HepG2 (cell line): ENCODE data around the gene CARS1. TPM values are rescaled to one million over a fixed set of nuclear protein-coding genes. Genes with fewer than 3 reads are reported as not detected.

Source experiments
- ATAC-seq: fragments of 200-7000 bp; cut with Tn5 transposase; 3 replicates; pipeline ENCODE4 v1.9.1; 2020; ENCODE audit warnings: mild to moderate bottlenecking, moderate library complexity
- BruUV-seq: library from RNA; stranded (reverse); fragments of 400-500 nt; replicated peaks from 2 replicates; lab custom pipeline; 2021; lab: Mats Ljungman, UMichigan
- CTCF ChIA-PET: fragments of 300-600 bp; formaldehyde crosslinking; extraction: SDS; loops from one replicate; lab custom pipeline; 2021; ENCODE audit warnings: low total read pairs, inconsistent platforms, low intra/inter-chr PET ratio; lab: Yijun Ruan, JAX
- POLR2A ChIA-PET: fragments of 350-600 bp; sonication (Branson Sonifier 250); formaldehyde crosslinking; loops from one replicate; lab custom pipeline; 2020; ENCODE audit warnings: antibody characterized with exemption, inconsistent platforms; lab: Yijun Ruan, JAX
- DNase-seq: peaks from one replicate; pipeline ENCODE4 v3.0.0-alpha.2; 2015; ENCODE audit warnings: low spot score
- FAIRE-seq: peaks from 3 replicates; lab custom pipeline; 2011; peaks lifted over from hg19 to GRCh38; lab: Jason Lieb, UNC
- H2AFZ ChIP-seq: one replicate; pipeline ENCODE4 v1.6.1; 2011; ENCODE audit warnings: low read length, inconsistent platforms
- H3K27ac ChIP-seq: fragments of 300-600 bp; 3 replicates; pipeline ENCODE4 v1.8.0; 2011; ENCODE audit warnings: mixed run types, mild to moderate bottlenecking, mixed read lengths, low read length, inconsistent platforms; ENCODE audit not compliant: insufficient read depth; ENCODE audit errors: extremely low read length
- H3K27me3 ChIP-seq, 2 experiments: fragments of 200-600 bp in 1 of 2; 2 replicates in 1 of 2; 3 replicates in 1 of 2; pipeline versions ENCODE4 v1.6.0 to v1.8.0; 2011; ENCODE audit warnings: low read length in 2 of 2, mild to moderate bottlenecking in 2 of 2, moderate library complexity in 2 of 2, inconsistent platforms in 1 of 2; ENCODE audit not compliant: insufficient read depth in 2 of 2, control insufficient read depth in 1 of 2
- H3K36me3 ChIP-seq, 2 experiments: fragments of 200-600 bp in 1 of 2; replicated peaks in 1 of 2; 2 replicates in 1 of 2; 3 replicates in 1 of 2; pipeline versions ENCODE4 v1.5.1 to v1.8.0; 2011; ENCODE audit warnings: low read length in 2 of 2, inconsistent platforms in 1 of 2; ENCODE audit not compliant: insufficient read depth in 2 of 2, control insufficient read depth in 1 of 2
- H3K4me1 ChIP-seq: 2 replicates; pipeline ENCODE4 v1.5.1; 2012; ENCODE audit warnings: low read length, inconsistent platforms; ENCODE audit not compliant: insufficient read depth
- H3K4me2 ChIP-seq: 2 replicates; pipeline ENCODE4 v1.6.0; 2011; ENCODE audit warnings: low read depth, low read length, inconsistent platforms
- H3K4me3 ChIP-seq, 3 experiments: fragments of 200-600 bp in 1 of 3; sonication (generic), shearing (Covaris generic) in 1 of 3; replicated peaks in 1 of 3; 2 replicates each; pipeline ENCODE4 v1.5.1; 2011 to 2016; ENCODE audit warnings: low read length in 3 of 3, inconsistent platforms in 2 of 3, low read depth in 2 of 3, mild to moderate bottlenecking in 2 of 3, control low read depth in 1 of 3, mixed read lengths in 1 of 3; ENCODE audit not compliant: insufficient read depth in 1 of 3
- H3K79me2 ChIP-seq: one replicate; pipeline ENCODE4 v1.6.1; 2011; ENCODE audit warnings: low read length, inconsistent platforms; ENCODE audit not compliant: insufficient read depth
- H3K9ac ChIP-seq: 2 replicates; pipeline ENCODE4 v1.6.0; 2011; ENCODE audit warnings: mild to moderate bottlenecking, low read depth, low read length, inconsistent platforms; ENCODE audit not compliant: insufficient read depth
- H3K9me3 ChIP-seq: 2 replicates; pipeline ENCODE4 v1.5.1; 2012; ENCODE audit warnings: mild to moderate bottlenecking, low read length
- H4K20me1 ChIP-seq: 2 replicates; pipeline ENCODE4 v1.6.0; 2011; ENCODE audit warnings: inconsistent platforms, mild to moderate bottlenecking, low read length, moderate library complexity; ENCODE audit not compliant: insufficient read depth
- MAFF ChIP-seq: IDR thresholded peaks from 2 replicates; pipeline ENCODE4 v1.6.1; 2011; ENCODE audit warnings: low read depth, low read length, improper control_type of control experiment
- MAFK ChIP-seq, 2 experiments: IDR thresholded peaks in 1 of 2; conservative IDR thresholded peaks in 1 of 2; 2 replicates each; pipeline ENCODE4 v1.6.1; 2011; ENCODE audit warnings: improper control_type of control experiment in 2 of 2, low read length in 2 of 2
- NR0B2 ChIP-seq: sonication (generic); formaldehyde crosslinking; IDR thresholded peaks from 2 replicates; pipeline ENCODE4 v1.4.0; 2020; ENCODE audit warnings: mild to moderate bottlenecking, missing genetic modification reagents
- SMC3 ChIP-seq: IDR thresholded peaks from 2 replicates; pipeline ENCODE4 v1.6.1; 2011; ENCODE audit warnings: low read length, improper control_type of control experiment
- XBP1 ChIP-seq: sonication (generic); formaldehyde crosslinking; IDR thresholded peaks from 2 replicates; pipeline ENCODE4 v1.5.0; 2020; ENCODE audit warnings: missing genetic modification reagents
- ZBTB26 ChIP-seq: IDR thresholded peaks from 2 replicates; pipeline ENCODE4 v1.6.1; 2016; ENCODE audit warnings: missing compliant biosample characterization, missing genetic modification reagents, borderline replicate concordance
- ZNF350 ChIP-seq: sonication (generic); formaldehyde crosslinking; IDR thresholded peaks from 2 replicates; pipeline ENCODE4 v1.4.0; 2020; ENCODE audit warnings: mild to moderate bottlenecking, low read depth, missing genetic modification reagents, borderline replicate concordance
- WGBS: methylation state at CpG from one replicate; pipeline ENCODE4 v1.1.6; 2017; ENCODE audit warnings: low lambda C conversion rate; 5-methylcytosine and 5-hydroxymethylcytosine counted together
- in situ Hi-C: cut with HindIII; loops from 2 replicates; pipeline ENCODE4 v1.10.0; 2017; ENCODE audit warnings: low pct_unique_long_range_greater_than_20kb; ENCODE audit not compliant: extremely low pct_ligation_motif_present
- intact Hi-C: fragments of 100-400 bp; cut with micrococcal nuclease; formaldehyde crosslinking; loops from one replicate; pipeline ENCODE4 v1.10.0; 2022; ENCODE audit not compliant: unreplicated experiment
- polyA plus RNA-seq, 8 experiments: library from polyadenylated mRNA; depleted of rRNA in 3 of 8; stranded (reverse) in 7 of 8; unstranded in 1 of 8; fragments of >200 nt; fragmentation: Illumina TruSeq in 4 of 8; extraction: Trizol in 4 of 8; gene quantifications; 2 replicates each; pipeline versions ENCODE4 v1.2.1 to v1.2.3, GENCODE V29; 2011 to 2016; ENCODE audit warnings: low read depth in 4 of 8, missing spikeins in 1 of 8, mixed read lengths in 1 of 8; ENCODE audit not compliant: insufficient read depth in 1 of 8
- total RNA-seq, 5 experiments: library from RNA; depleted of rRNA; stranded (reverse); fragments of >200 nt; fragmentation: Illumina TruSeq; extraction: Trizol; gene quantifications; 2 replicates each; pipeline ENCODE4 v1.2.3, GENCODE V29; 2016; ENCODE audit warnings: low read depth in 1 of 5
- TF ChIP-seq, protein P1 (sequence below): IDR thresholded peaks from 2 replicates; pipeline ENCODE4 v1.6.1; 2016; ENCODE audit warnings: low read depth, borderline replicate concordance
- TF ChIP-seq, protein P2 (sequence below): IDR thresholded peaks from 2 replicates; pipeline ENCODE4 v1.6.1; 2016; ENCODE audit warnings: missing compliant biosample characterization, missing genetic modification reagents, borderline replicate concordance

Gene CARS1
- total and polyA plus RNA-seq, 2 of the 13 experiments (the other 11 are each of a cell fraction or from before 2014, with no cell fraction given), result 33.8 to 47.0 TPM

DNA sequence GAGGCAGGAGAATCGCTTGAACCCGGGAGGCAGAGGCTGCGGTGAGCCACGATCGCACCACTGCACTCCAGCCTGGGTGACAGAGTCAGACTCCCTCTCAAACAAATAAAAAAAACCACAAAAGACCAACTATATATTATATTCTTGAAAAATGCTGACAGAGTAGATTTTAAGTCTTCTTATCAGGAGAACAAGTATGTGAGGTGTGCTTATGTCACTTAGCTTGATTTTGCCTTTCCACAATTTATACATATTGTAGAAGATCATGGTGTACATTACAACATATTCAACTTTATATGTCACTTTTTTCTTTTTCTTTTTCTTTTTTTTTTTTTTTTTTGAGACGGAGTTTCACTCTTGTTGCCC is 24.1 kb upstream of the CARS1 start:
- BruUV-seq, result no TSS peak
- Histone ChIP-seq H3K4me1 (peaks cover 13% of the 10 kb centered on the region), H3K9ac (no peak overlapping the region), H3K4me2 (no peak overlapping the region), H3K4me3 (no peak overlapping the region), H3K27ac (no peak overlapping the region), H3K9me3 (no peaks in the 10 kb centered on the region), H3K79me2 (no peaks in the 10 kb centered on the region), H3K27me3 (no peaks in the 10 kb centered on the region; a peak in 1 of 5 replicates), H4K20me1 (no peaks in the 10 kb centered on the region), H3K36me3 (no peaks in the 10 kb centered on the region), H2AFZ (no peak overlapping the region)
- ATAC-seq (no peak), FAIRE-seq (no peak), DNase-seq (no peak)
- in situ Hi-C loops, result no loop called here
- CTCF ChIA-PET, result no interaction called here
- TF ChIP-seq MAFK (conservative IDR thresholded peaks at IDR 0.05 in 1 of 2, IDR thresholded peaks at IDR 0.05 in 1 of 2; ENCODE audit: low read length in 2 of 2) (peak; percentile 87 to 94), NR0B2 (CRISPR knock-in tag) (no peak), ZBTB26 (CRISPR knock-in tag) (no peak), MAFF (peak; percentile 89)
- WGBS, result 63% methylated on average over 6 of the region's 6 CpGs
- intact Hi-C loops, result no loop called here
- POLR2A ChIA-PET, result no interaction called here

DNA sequence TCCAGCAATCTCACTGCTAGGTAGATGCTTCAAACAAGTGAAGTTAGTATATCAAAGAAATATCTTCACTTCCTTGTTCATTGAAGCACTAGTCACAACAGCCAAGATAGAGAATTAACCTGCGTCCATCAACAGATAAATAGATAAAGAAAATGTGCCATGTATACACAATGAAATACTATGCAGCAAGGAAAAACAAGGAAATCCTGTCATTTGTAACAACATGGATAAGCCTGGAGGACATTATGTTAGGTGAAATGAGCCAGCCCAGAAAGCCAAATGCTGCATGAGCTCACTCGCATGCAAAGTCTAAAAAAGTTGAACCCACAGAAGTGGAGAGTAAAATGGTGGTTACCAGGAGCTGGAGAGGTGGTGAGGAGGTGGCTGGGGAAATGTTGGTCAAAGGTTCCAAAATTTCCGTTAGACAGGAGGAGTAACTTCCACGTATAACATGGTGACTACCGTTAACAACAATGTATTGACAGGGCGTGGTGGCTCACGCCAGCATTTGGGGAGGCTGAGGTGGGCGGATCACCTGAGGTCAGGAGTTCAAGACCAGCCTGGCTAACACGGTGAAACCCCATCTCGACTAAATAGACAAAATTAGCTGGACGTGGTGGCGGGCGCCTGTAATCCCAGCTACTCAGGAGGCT is 23.6 kb upstream of the CARS1 start:
- ChIA-PET POLR2A (no interaction called here), CTCF (no interaction called here)
- Histone ChIP-seq H3K79me2 (no peaks in the 10 kb centered on the region), H4K20me1 (no peaks in the 10 kb centered on the region), H3K4me3 (no peak overlapping the region), H3K27ac (no peak overlapping the region), H2AFZ (no peak overlapping the region), H3K27me3 (no peaks in the 10 kb centered on the region; a peak in 1 of 5 replicates), H3K4me2 (no peak overlapping the region), H3K9ac (no peak overlapping the region), H3K36me3 (no peaks in the 10 kb centered on the region), H3K9me3 (no peaks in the 10 kb centered on the region), H3K4me1 (peaks cover 10% of the 10 kb centered on the region)
- ATAC-seq (no peak), DNase-seq (no peak), FAIRE-seq (no peak)
- no TSS peak for BruUV-seq
- 54% methylated on average over 10 of the region's 13 CpGs for WGBS
- intact Hi-C loops, result no loop called here
- in situ Hi-C loops, result no loop called here
- TF ChIP-seq SMC3 (no peak), XBP1 (no peak), ZNF350 (CRISPR knock-in tag) (no peak)
- TF ChIP-seq, protein P1, sequence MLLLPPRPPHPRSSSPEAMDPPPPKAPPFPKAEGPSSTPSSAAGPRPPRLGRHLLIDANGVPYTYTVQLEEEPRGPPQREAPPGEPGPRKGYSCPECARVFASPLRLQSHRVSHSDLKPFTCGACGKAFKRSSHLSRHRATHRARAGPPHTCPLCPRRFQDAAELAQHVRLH, result no peak
- TF ChIP-seq, protein P2, sequence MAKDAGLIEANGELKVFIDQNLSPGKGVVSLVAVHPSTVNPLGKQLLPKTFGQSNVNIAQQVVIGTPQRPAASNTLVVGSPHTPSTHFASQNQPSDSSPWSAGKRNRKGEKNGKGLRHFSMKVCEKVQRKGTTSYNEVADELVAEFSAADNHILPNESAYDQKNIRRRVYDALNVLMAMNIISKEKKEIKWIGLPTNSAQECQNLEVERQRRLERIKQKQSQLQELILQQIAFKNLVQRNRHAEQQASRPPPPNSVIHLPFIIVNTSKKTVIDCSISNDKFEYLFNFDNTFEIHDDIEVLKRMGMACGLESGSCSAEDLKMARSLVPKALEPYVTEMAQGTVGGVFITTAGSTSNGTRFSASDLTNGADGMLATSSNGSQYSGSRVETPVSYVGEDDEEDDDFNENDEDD (CRISPR knock-in tag), result no peak
